Right lobe of liver (tissue), 4 donors: ENCODE results near the gene LMTK2.

ENCODE experiments used
- CTCF ChIP-seq, 4 donors: fragments of 200-600 bp in 3 of 4; fragments of 450-650 bp in 1 of 4; IDR thresholded peaks; one replicate each; pipeline versions ENCODE4 v1.5.1 to v1.8.0; 2016 to 2022; ENCODE audit warnings: antibody characterized with exemption in 4 of 4, mild to moderate bottlenecking in 2 of 4
- POLR2A ChIP-seq: fragments of 450-650 bp; IDR thresholded peaks from one replicate; pipeline ENCODE4 v1.6.1; 2017; ENCODE audit warnings: antibody characterized with exemption, mild to moderate bottlenecking
- donor health status: DM: no; HTN: no; CAD: no.
- donor health status: DM: no; HTN: no; CAD: no.
- donor health status: DM: no; HTN: yes; CAD: no.

- TF ChIP-seq CTCF (IDR thresholded peaks at IDR 0.05) (no peak), POLR2A (no peak)
Observed at GRCh38 chr7:98196706-98197605, 90.3 kb downstream of the LMTK2 start.
